Measurements from ENCODE around the gene BACE2.
A peak's percentile ranks its signal among the peaks of the same experiment; 100 is the strongest.

Gene BACE2

DNA sequence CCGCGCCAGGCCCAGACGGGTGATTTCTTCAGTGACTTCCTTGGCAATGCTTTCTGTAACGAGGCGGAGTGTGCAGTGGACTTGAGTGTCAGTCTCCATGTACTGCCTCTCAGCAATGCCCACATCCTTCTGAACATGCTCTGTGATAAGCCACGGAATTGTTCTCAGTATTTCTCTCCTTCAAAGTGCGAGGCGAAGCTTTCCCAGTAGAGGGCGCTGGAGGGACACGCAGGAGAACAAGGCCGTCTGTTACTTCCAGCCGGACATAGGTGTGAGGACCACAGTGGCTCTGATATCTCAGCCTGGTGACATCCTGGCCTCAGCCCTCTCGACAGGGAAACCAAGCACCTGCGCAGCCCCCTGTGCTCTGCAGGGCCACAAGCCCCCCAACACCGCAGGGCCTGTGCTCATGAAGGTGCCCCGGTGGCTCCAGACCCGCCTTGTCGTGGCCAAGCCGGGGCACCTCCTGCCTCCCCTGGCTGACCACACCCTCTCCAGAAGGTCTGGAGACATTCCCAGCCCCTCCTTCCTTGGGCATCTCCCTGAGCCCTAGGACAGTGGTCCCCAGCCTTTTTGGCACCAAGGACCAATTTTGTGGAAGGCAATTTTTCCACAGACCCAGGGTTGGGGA is 46.1 kb upstream of the BACE2 start:
- Histone ChIP-seq H3K9me2 (replicated peaks; ENCODE audit: insufficient read depth, low read length) (no peaks in the 10 kb centered on the region), H3K36me3 (ENCODE audit: low read length) (no peaks in the 10 kb centered on the region), H2AFZ (ENCODE audit: low read depth, low read length, severe bottlenecking) (no peak overlapping the region), H4K20me1 (ENCODE audit: low read depth, low read length) (no peaks in the 10 kb centered on the region), H3F3A (ENCODE audit: insufficient read depth) (no peaks in the 10 kb centered on the region), H3K4me2 (ENCODE audit: low read depth, low read length, poor library complexity, severe bottlenecking) (no peak overlapping the region), H3K27ac (ENCODE audit: low read depth, low read length) (no peak overlapping the region), H3K9ac (ENCODE audit: low read length) (no peak overlapping the region), H3K9me3 (ENCODE audit: insufficient read depth, low read length) (no peaks in the 10 kb centered on the region), H3K4me3 (ENCODE audit: insufficient read depth, low read length, poor library complexity, severe bottlenecking) (no peak overlapping the region), H3K27me3 (ENCODE audit: low read length) (no peaks in the 10 kb centered on the region), H3K79me2 (ENCODE audit: insufficient read depth, low read length) (no peaks in the 10 kb centered on the region)
- TF ChIP-seq EZH2phosphoT487 (conservative IDR thresholded peaks at IDR 0.05; ENCODE audit: low read length) = no peak
- TF ChIP-seq CTCF (IDR thresholded peaks at IDR 0.05; ENCODE audit: insufficient read depth, low read length, poor library complexity, severe bottlenecking) = peak; percentile 89

DNA sequence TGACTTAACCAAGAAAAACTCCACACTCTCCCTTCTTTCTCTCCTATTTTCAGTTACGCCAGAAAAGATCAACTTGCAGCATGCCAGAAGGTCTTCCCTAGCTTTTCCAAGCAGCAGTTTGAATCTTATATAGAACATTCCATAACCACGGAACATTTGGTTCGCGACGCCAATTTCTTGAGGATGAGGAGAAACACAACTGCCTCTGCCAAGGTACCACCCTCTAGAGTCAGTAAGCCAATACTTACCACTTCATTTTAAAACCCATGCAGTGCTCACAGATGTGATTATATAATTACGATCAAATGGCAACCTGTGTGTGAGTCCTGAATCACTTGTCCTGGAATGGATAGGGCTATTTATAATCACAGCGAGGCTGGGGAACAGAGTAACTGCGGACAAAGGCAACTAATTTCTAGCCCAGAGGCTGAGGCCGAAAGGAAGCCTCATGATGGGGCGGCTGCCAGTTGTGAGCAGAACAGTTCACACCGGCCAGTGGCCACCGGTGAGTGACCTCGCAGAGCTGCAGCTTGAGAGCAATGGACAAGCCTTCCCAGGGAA is 43.2 kb upstream of the BACE2 start:
- H3K9me3 ChIP-seq (ENCODE audit: insufficient read depth, low read length) = no peaks in the 10 kb centered on the region
- no peak overlapping the region for H3K9ac ChIP-seq (ENCODE audit: low read length)
- no peak overlapping the region for H2AFZ ChIP-seq (ENCODE audit: low read depth, low read length, severe bottlenecking)
- no peak overlapping the region for H3K4me3 ChIP-seq (ENCODE audit: insufficient read depth, low read length, poor library complexity, severe bottlenecking)
- TF ChIP-seq CTCF (IDR thresholded peaks at IDR 0.05; ENCODE audit: insufficient read depth, low read length, poor library complexity, severe bottlenecking) = no peak
- TF ChIP-seq EZH2phosphoT487 (conservative IDR thresholded peaks at IDR 0.05; ENCODE audit: low read length) = no peak
- H3K27me3 ChIP-seq (ENCODE audit: low read length) = no peaks in the 10 kb centered on the region
- H3K27ac ChIP-seq (ENCODE audit: low read depth, low read length) = no peak overlapping the region
- H4K20me1 ChIP-seq (ENCODE audit: low read depth, low read length) = no peaks in the 10 kb centered on the region
- no peaks in the 10 kb centered on the region for H3F3A ChIP-seq (ENCODE audit: insufficient read depth)
- H3K36me3 ChIP-seq (ENCODE audit: low read length) = no peaks in the 10 kb centered on the region
- H3K4me2 ChIP-seq (ENCODE audit: low read depth, low read length, poor library complexity, severe bottlenecking) = no peak overlapping the region
- H3K79me2 ChIP-seq (ENCODE audit: insufficient read depth, low read length) = no peaks in the 10 kb centered on the region
- no peaks in the 10 kb centered on the region for H3K9me2 ChIP-seq (replicated peaks; ENCODE audit: insufficient read depth, low read length)

- H3K9me3 ChIP-seq (ENCODE audit: insufficient read depth, low read length) = no peaks in the 10 kb centered on the region
- H3K27me3 ChIP-seq (ENCODE audit: low read length) = 0 out of 2 replicates have a peak, but pooled peaks cover 3% of the 10 kb centered on the region
- no peaks in the 10 kb centered on the region for H3F3A ChIP-seq (ENCODE audit: insufficient read depth)
- no peaks in the 10 kb centered on the region for H3K79me2 ChIP-seq (ENCODE audit: insufficient read depth, low read length)
- no peaks in the 10 kb centered on the region for H3K36me3 ChIP-seq (ENCODE audit: low read length)
- H3K9me2 ChIP-seq (replicated peaks; ENCODE audit: insufficient read depth, low read length) = no peaks in the 10 kb centered on the region
- no peak overlapping the region for H3K9ac ChIP-seq (ENCODE audit: low read length)
- no peak overlapping the region for H2AFZ ChIP-seq (ENCODE audit: low read depth, low read length, severe bottlenecking)
- H3K4me2 ChIP-seq (ENCODE audit: low read depth, low read length, poor library complexity, severe bottlenecking) = no peak overlapping the region
- no peaks in the 10 kb centered on the region for H4K20me1 ChIP-seq (ENCODE audit: low read depth, low read length)
- TF ChIP-seq CTCF (IDR thresholded peaks at IDR 0.05; ENCODE audit: insufficient read depth, low read length, poor library complexity, severe bottlenecking) (no peak), EZH2phosphoT487 (conservative IDR thresholded peaks at IDR 0.05; ENCODE audit: low read length) (no peak)
- no peak overlapping the region for H3K27ac ChIP-seq (ENCODE audit: low read depth, low read length)
- no peak overlapping the region for H3K4me3 ChIP-seq (ENCODE audit: insufficient read depth, low read length, poor library complexity, severe bottlenecking)
Measured at GRCh38 chr21:41128981-41129380, 39.0 kb upstream of the BACE2 start.
